GM19239 (cell line): Measurements from ENCODE around the gene ZNF747.
"Not testable (repeated sequence)": the region's sequence is repeated elsewhere in the genome, so short reads cannot be mapped to it uniquely, and the experiment has no call there.

Experiments
- DNase-seq: peaks from one replicate; pipeline ENCODE4 v3.0.0; 2011; ENCODE audit warnings: low spot score; ENCODE audit not compliant: insufficient read length
- FAIRE-seq: peaks from 2 replicates; lab custom pipeline; 2011; peaks lifted over from hg19 to GRCh38; lab: Jason Lieb, UNC

The ZNF747 gene

GRCh38 chr16:30558789-30559377 lies 24.2 kb upstream of the ZNF747 start:
- FAIRE-seq = no peak
- no peak for DNase-seq

GRCh38 chr16:30557957-30558788 lies 23.5 kb upstream of the ZNF747 start, which contains the start of gene ZNF764:
Gene ZNF764, minus strand, starts transcription at chr16:30558374. Its CDS starts 192 bp downstream, at chr16:30558182.
- FAIRE-seq (peak; percentile 94), DNase-seq (peak; percentile 94)

- no peak for DNase-seq
- no peak for FAIRE-seq
These were observed 23.0 kb upstream of the ZNF747 start for GRCh38 chr16:30557707-30557956.

- DNase-seq (no peak), FAIRE-seq (no peak)
These were observed 21.4 kb upstream of the ZNF747 start for GRCh38 chr16:30556125-30556473.

GRCh38 chr16:30555315-30556124 lies 20.9 kb upstream of the ZNF747 start:
- FAIRE-seq (no peak), DNase-seq (no peak)

GRCh38 chr16:30554557-30555314 lies 20.1 kb upstream of the ZNF747 start:
- DNase-seq = no peak
- FAIRE-seq = no peak

GRCh38 chr16:30553393-30553899 lies 18.8 kb upstream of the ZNF747 start:
- DNase-seq (no peak), FAIRE-seq (no peak)

- DNase-seq = no peak
- FAIRE-seq = no peak
These were observed 18.3 kb upstream of the ZNF747 start for GRCh38 chr16:30552956-30553355.

GRCh38 chr16:30551781-30552180 lies 17.1 kb upstream of the ZNF747 start:
- no peak for FAIRE-seq
- DNase-seq = no peak

- no peak for DNase-seq
- no peak for FAIRE-seq
These were observed 14.0 kb upstream of the ZNF747 start for GRCh38 chr16:30548416-30549253.

- DNase-seq = no peak
These were observed 11.5 kb upstream of the ZNF747 start for GRCh38 chr16:30546115-30546514.

GRCh38 chr16:30543067-30543466 lies 8.4 kb upstream of the ZNF747 start:
- FAIRE-seq (no peak), DNase-seq (no peak)

More at GRCh38 chr16:30546115-30546514, 11.5 kb upstream of the ZNF747 start:
- no peak for FAIRE-seq

- DNase-seq (no peak), FAIRE-seq (no peak)
These were observed 7.1 kb upstream of the ZNF747 start for GRCh38 chr16:30541502-30542329.

GRCh38 chr16:30540916-30541464 lies 6.3 kb upstream of the ZNF747 start:
- not testable (repeated sequence) for FAIRE-seq

GRCh38 chr16:30539986-30540526 lies 5.4 kb upstream of the ZNF747 start:
- FAIRE-seq, DNase-seq: not testable (repeated sequence)

More at GRCh38 chr16:30540916-30541464, 6.3 kb upstream of the ZNF747 start:
- DNase-seq = not testable (repeated sequence)

GRCh38 chr16:30539000-30539964 lies 4.6 kb upstream of the ZNF747 start:
- DNase-seq = no peak
- no peak for FAIRE-seq
